Activated CD8-positive, alpha-beta memory T cell treated with anti-CD3 and anti-CD28 coated beads for 1 hour (primary cell): ENCODE results near the gene AKAP5.

Experiments
- DNase-seq, 2 donors: peaks; one replicate each; pipeline ENCODE4 v3.0.0-alpha.2; 2020; ENCODE audit warnings: low read depth in 1 of 2; ENCODE audit errors: extremely low read depth in 1 of 2

AKAP5 gene

DNA sequence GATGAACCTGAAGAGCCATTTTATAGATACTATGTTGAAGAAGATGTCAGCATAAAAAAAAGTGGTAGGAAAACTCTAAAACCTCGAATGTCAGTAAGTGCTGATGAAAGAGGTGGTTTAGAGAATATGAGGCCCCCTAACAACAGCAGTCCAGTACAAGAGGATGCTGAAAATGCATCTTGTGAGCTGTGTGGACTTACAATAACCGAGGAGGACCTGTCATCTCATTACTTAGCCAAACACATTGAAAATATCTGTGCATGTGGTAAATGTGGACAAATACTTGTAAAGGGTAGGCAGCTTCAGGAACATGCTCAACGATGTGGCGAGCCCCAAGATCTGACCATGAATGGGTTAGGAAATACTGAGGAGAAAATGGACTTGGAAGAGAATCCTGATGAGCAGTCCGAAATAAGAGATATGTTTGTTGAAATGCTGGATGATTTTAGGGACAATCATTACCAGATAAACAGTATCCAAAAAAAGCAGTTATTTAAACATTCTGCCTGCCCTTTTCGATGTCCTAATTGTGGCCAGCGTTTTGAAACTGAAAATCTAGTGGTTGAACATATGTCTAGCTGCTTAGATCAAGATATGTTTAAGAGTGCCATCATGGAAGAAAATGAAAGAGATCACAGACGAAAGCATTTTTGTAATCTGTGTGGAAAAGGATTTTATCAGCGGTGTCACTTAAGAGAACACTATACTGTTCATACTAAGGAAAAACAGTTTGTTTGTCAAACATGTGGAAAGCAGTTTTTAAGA is 57.5 kb downstream of the AKAP5 start:
- no peak for DNase-seq
